ENCODE measurements around the gene SPATA13.

Gene SPATA13

DNA sequence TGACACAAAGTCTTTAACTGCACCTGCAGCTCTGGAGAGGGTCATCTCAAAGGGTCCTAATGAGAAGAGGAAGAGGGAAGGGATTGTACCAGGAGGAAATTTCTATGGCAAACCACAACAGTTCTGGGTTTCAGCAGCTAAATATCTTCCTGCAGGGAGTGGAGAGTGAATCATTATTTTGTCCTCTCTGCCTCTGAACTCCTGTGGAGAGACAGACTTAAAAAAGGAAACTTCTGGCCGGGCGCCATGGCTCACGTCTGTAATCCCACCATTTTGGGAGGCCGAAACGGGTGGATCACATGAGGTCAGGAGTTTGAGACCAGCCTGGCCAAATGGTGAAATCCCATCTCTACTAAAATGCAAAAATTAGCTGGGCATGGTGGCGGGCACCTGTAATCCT lies 132.0 kb downstream of the SPATA13 start:
- no peak overlapping the region for H3K27ac ChIP-seq (ENCODE audit: low read depth, low read length)
- no peaks in the 10 kb centered on the region for H3K27me3 ChIP-seq (ENCODE audit: control insufficient read depth in 5 of 5, insufficient read depth in 4 of 5, low read length in 5 of 5)
- H3K4me3 ChIP-seq (ENCODE audit: low read depth in 1 of 5, low read length in 5 of 5) = no peak overlapping the region
- H3K9me3 ChIP-seq (ENCODE audit: control insufficient read depth in 5 of 5, low read length in 5 of 5) = no peaks in the 10 kb centered on the region
- no peak overlapping the region for H3K9ac ChIP-seq (ENCODE audit: low read length in 5 of 5)
- H3K4me1 ChIP-seq (ENCODE audit: control insufficient read depth in 5 of 5, insufficient read depth in 5 of 5, low read length in 5 of 5) = no peaks in the 10 kb centered on the region
- peaks cover 0 to 78% (median 37%) of the 10 kb centered on the region in 5 donors for H3K36me3 ChIP-seq (ENCODE audit: control insufficient read depth in 5 of 5, insufficient read depth in 5 of 5, low read length in 5 of 5)

DNA sequence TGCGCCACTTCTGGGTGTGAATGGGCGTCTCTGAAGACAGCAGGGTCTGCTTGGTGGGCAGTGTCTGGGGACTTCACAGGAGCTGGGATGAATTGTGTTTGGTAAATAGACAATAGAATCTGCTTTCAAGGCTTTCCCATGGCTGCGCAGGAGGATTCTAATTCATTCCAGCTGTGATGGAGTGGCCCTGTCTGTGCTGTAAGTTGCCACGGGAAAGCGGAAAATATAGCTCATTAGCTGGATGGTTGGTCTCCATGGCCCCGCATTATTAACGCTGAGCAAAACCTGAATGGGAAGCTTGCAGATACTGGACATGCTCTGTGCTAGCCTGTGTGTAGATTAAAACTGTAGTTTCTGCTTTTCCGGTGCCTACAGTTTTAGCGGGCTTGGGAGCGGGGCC lies 133.2 kb downstream of the SPATA13 start:
- Histone ChIP-seq H3K9me3 (ENCODE audit: control insufficient read depth in 5 of 5, low read length in 5 of 5) (no peaks in the 10 kb centered on the region), H3K36me3 (ENCODE audit: control insufficient read depth in 5 of 5, insufficient read depth in 5 of 5, low read length in 5 of 5) (peaks cover 0 to 81% (median 49%) of the 10 kb centered on the region in 5 donors), H3K4me3 (ENCODE audit: low read depth in 1 of 5, low read length in 5 of 5) (no peak overlapping the region), H3K27ac (ENCODE audit: low read depth, low read length) (no peak overlapping the region), H3K27me3 (ENCODE audit: control insufficient read depth in 5 of 5, insufficient read depth in 4 of 5, low read length in 5 of 5) (no peaks in the 10 kb centered on the region), H3K4me1 (ENCODE audit: control insufficient read depth in 5 of 5, insufficient read depth in 5 of 5, low read length in 5 of 5) (no peaks in the 10 kb centered on the region), H3K9ac (ENCODE audit: low read length in 5 of 5) (no peak overlapping the region)

DNA sequence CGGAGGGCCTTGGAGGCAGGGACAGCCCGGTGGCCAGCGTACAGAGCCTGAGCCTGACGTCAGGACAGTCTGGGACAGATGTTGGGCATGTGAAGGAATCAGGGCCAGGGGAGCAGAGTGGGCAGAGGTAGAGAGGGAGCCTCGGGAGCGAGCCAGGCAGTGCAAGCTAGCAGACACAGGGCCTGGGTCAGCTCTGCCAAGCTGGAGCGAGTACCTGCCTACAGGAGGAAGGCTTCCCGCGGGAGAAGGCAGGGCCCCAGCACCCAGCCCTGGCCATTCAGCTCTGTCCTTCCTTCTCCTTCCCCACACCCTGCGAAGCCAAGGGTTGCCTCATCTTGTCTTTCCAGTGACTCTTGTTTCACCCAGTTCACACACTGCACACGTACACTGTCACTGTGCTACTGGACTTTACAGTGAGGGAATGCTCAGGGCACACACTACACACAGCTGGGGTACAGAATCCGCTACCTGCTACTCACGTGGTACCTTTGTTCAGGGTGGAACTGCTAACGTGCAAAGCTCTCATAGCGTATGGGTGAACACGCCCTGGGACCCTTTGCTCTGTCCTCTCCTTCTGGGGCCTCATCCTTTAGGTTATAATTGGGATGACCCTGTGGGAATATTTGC lies 139.1 kb downstream of the SPATA13 start:
- no peak overlapping the region for H3K27ac ChIP-seq (ENCODE audit: low read depth, low read length)
- peaks cover 0 to 31% (median 4%) of the 10 kb centered on the region in 5 donors for H3K4me1 ChIP-seq (ENCODE audit: control insufficient read depth in 5 of 5, insufficient read depth in 5 of 5, low read length in 5 of 5)
- H3K36me3 ChIP-seq (ENCODE audit: control insufficient read depth in 5 of 5, insufficient read depth in 5 of 5, low read length in 5 of 5) = peaks cover 0 to 77% (median 50%) of the 10 kb centered on the region in 5 donors
- H3K27me3 ChIP-seq (ENCODE audit: control insufficient read depth in 5 of 5, insufficient read depth in 4 of 5, low read length in 5 of 5) = no peaks in the 10 kb centered on the region
- H3K9me3 ChIP-seq (ENCODE audit: control insufficient read depth in 5 of 5, low read length in 5 of 5) = no peaks in the 10 kb centered on the region
- peak overlapping the region in 1 of 5 donors; percentile 4 for H3K9ac ChIP-seq (ENCODE audit: low read length in 5 of 5)
- H3K4me3 ChIP-seq (ENCODE audit: low read depth in 1 of 5, low read length in 5 of 5) = no peak overlapping the region

DNA sequence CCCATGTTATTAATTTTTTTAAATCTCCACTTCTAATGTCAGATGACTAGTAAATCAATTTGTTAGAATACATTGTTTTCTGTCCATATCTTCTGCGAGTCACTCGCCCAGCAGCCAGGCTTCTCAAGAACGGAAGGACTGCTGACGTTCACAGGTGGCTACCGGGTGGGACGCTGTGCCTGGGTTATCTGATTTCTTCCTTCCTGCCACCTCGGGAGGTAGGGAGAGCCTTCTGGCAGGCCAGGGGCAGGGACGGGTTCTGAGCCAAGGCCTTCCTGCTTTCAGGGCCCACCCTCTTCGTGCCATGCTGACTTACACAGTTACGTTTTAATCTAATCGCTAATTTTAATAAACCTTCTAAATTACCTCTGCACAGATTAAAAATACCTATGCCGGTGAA lies 140.9 kb downstream of the SPATA13 start:
- H3K36me3 ChIP-seq (ENCODE audit: control insufficient read depth in 5 of 5, insufficient read depth in 5 of 5, low read length in 5 of 5) = peaks cover 0 to 62% (median 40%) of the 10 kb centered on the region in 5 donors
- H3K4me3 ChIP-seq (ENCODE audit: low read depth in 1 of 5, low read length in 5 of 5) = no peak overlapping the region
- no peak overlapping the region for H3K27ac ChIP-seq (ENCODE audit: low read depth, low read length)
- H3K27me3 ChIP-seq (ENCODE audit: control insufficient read depth in 5 of 5, insufficient read depth in 4 of 5, low read length in 5 of 5) = no peaks in the 10 kb centered on the region
- H3K4me1 ChIP-seq (ENCODE audit: control insufficient read depth in 5 of 5, insufficient read depth in 5 of 5, low read length in 5 of 5) = peaks cover 0 to 44% (median 4%) of the 10 kb centered on the region in 5 donors
- no peak overlapping the region for H3K9ac ChIP-seq (ENCODE audit: low read length in 5 of 5)
- H3K9me3 ChIP-seq (ENCODE audit: control insufficient read depth in 5 of 5, low read length in 5 of 5) = no peaks in the 10 kb centered on the region

DNA sequence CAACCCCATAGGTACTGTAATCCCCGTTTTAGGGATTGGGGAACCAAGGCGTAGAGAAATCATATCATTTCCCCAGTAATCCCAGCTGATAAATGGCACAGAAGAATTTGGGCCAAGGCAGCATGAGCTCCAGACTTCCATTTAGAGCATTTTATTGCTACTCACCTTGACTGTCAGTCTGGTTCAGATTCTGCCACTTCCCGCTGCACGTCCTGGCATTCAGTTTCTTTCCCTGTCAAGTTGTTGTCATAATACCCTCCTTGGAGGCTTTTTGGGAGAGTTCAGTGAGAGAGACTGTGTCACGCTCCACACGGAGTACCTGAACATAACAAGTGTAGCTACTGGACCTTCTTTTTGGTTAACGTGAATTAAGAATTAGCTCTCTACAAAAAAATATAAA lies 141.4 kb downstream of the SPATA13 start:
- Histone ChIP-seq H3K4me3 (ENCODE audit: low read depth in 1 of 5, low read length in 5 of 5) (no peak overlapping the region), H3K9me3 (ENCODE audit: control insufficient read depth in 5 of 5, low read length in 5 of 5) (no peaks in the 10 kb centered on the region), H3K4me1 (ENCODE audit: control insufficient read depth in 5 of 5, insufficient read depth in 5 of 5, low read length in 5 of 5) (peaks cover 0 to 46% (median 4%) of the 10 kb centered on the region in 5 donors), H3K9ac (ENCODE audit: low read length in 5 of 5) (no peak overlapping the region), H3K27ac (ENCODE audit: low read depth, low read length) (no peak overlapping the region), H3K36me3 (ENCODE audit: control insufficient read depth in 5 of 5, insufficient read depth in 5 of 5, low read length in 5 of 5) (peaks cover 0 to 57% (median 40%) of the 10 kb centered on the region in 5 donors), H3K27me3 (ENCODE audit: control insufficient read depth in 5 of 5, insufficient read depth in 4 of 5, low read length in 5 of 5) (no peaks in the 10 kb centered on the region)

DNA sequence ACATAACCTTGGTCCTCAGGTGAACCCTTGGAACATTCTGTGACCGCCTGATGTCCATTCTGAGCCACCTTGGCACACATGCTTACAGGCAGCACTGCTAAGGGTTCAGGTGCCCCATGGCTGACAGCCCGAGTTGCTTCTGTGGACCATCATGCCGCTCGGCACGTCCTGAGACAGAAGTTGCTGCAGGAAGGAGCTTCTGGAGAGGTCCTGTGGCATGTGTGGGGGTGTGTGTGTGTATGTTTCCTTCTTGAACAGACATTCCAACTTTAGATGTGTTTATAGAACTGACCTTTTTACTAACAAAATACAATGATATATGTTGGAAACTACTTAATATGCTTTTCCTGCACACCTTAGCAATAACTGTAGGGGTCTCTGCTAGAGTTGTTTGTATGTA lies 144.1 kb downstream of the SPATA13 start:
- Histone ChIP-seq H3K9ac (ENCODE audit: low read length in 5 of 5) (no peak overlapping the region), H3K36me3 (ENCODE audit: control insufficient read depth in 5 of 5, insufficient read depth in 5 of 5, low read length in 5 of 5) (peaks cover 0 to 30% (median 19%) of the 10 kb centered on the region in 5 donors), H3K27ac (ENCODE audit: low read depth, low read length) (no peak overlapping the region), H3K4me3 (ENCODE audit: low read depth in 1 of 5, low read length in 5 of 5) (no peak overlapping the region), H3K9me3 (ENCODE audit: control insufficient read depth in 5 of 5, low read length in 5 of 5) (no peaks in the 10 kb centered on the region), H3K27me3 (ENCODE audit: control insufficient read depth in 5 of 5, insufficient read depth in 4 of 5, low read length in 5 of 5) (no peaks in the 10 kb centered on the region), H3K4me1 (ENCODE audit: control insufficient read depth in 5 of 5, insufficient read depth in 5 of 5, low read length in 5 of 5) (peaks cover 0 to 72% (median 5%) of the 10 kb centered on the region in 5 donors)

DNA sequence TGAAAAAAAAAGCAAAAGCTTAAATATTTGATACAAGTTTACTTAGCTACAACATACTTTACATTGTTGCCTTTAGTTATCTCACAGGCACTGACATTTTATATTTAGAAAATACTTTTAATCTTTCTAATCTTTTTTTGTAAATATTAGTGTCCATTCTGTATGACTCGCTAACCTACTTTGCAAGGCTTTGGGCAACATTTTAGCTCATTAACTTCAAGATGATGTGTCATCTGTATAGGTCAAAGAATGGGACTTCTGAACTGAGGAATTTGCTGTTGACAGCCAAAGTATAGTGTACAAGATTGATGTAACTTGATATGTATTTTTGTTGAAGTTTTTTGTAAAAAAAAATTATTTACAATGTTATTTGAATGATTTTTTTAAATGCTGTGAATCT lies 146.1 kb downstream of the SPATA13 start:
- Histone ChIP-seq H3K27ac (ENCODE audit: low read depth, low read length) (no peak overlapping the region), H3K9me3 (ENCODE audit: control insufficient read depth in 5 of 5, low read length in 5 of 5) (no peaks in the 10 kb centered on the region), H3K9ac (ENCODE audit: low read length in 5 of 5) (no peak overlapping the region), H3K4me3 (ENCODE audit: low read depth in 1 of 5, low read length in 5 of 5) (no peak overlapping the region), H3K36me3 (ENCODE audit: control insufficient read depth in 5 of 5, insufficient read depth in 5 of 5, low read length in 5 of 5) (peaks cover 0 to 18% (median 9%) of the 10 kb centered on the region in 5 donors), H3K4me1 (ENCODE audit: control insufficient read depth in 5 of 5, insufficient read depth in 5 of 5, low read length in 5 of 5) (peaks cover 0 to 65% (median 5%) of the 10 kb centered on the region in 5 donors), H3K27me3 (ENCODE audit: control insufficient read depth in 5 of 5, insufficient read depth in 4 of 5, low read length in 5 of 5) (no peaks in the 10 kb centered on the region)

DNA sequence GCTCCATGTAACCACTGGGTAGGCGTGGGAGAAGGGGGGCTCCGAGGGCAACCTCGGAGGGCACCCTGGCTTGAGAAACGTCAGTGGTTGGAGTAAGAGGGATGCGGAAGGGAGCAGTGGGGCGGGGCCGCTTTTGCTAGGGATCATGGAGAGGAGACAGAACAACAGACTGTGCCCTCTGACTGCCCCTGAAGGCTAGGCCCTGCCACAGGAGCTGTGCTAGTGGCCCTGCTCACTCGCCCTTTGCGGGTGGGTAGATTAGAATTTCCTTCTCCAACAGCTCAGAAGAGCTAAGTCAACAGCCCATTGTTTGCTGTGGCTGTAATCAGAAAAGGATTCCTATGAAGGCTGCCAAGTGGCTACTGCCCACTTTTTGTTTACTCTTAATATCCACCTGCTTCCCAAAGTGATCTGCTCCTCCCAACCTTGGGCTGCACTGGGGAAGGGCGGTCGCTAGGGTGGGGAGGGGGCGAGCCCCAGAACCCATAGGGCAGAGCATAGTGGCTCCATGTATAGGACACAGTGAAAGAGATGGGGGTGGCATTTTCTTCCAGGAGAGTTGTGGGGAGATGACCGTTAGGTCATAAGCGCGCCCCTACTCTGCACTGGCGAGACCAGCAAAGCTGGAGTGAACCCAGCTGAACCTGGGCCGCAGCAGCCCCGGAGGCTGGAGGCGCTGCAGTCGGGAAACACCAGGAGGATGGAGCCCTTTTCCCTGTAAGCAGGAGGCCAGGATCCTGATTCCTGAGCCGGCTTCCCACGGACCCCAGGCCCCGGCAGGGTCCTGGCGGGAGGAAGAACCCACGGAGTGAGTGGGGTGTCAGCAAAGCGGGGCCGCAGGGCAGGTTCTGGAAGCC lies 146.9 kb downstream of the SPATA13 start:
- Histone ChIP-seq H3K4me3 (ENCODE audit: low read depth in 1 of 5, low read length in 5 of 5) (no peak overlapping the region), H3K9ac (ENCODE audit: low read length in 5 of 5) (no peak overlapping the region), H3K9me3 (ENCODE audit: control insufficient read depth in 5 of 5, low read length in 5 of 5) (no peaks in the 10 kb centered on the region), H3K4me1 (ENCODE audit: control insufficient read depth in 5 of 5, insufficient read depth in 5 of 5, low read length in 5 of 5) (peaks cover 0 to 59% (median 5%) of the 10 kb centered on the region in 5 donors), H3K27me3 (ENCODE audit: control insufficient read depth in 5 of 5, insufficient read depth in 4 of 5, low read length in 5 of 5) (no peaks in the 10 kb centered on the region), H3K27ac (ENCODE audit: low read depth, low read length) (no peak overlapping the region), H3K36me3 (ENCODE audit: control insufficient read depth in 5 of 5, insufficient read depth in 5 of 5, low read length in 5 of 5) (peaks cover 0 to 16% (median 9%) of the 10 kb centered on the region in 5 donors)

DNA sequence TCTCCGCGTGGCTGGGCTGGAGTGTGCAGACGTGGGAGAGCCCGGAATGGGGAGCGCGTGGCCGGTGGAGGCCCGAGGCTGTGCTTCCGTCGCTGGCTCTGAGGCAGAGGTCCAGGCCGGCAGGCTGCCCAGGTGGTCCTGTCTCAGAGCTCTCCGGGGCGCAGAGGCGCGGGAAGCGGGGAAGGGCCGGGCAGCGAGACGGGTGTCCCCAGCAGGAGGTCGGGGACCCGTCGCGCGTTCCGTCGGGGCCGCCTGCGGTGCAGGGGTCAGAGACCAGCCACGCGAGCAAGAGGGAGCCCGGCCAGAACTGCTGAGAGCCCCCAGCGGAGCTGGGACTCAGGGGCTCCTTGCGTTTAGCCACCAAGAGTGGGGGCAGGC lies 147.5 kb downstream of the SPATA13 start:
- Histone ChIP-seq H3K9me3 (ENCODE audit: control insufficient read depth in 5 of 5, low read length in 5 of 5) (no peaks in the 10 kb centered on the region), H3K4me1 (ENCODE audit: control insufficient read depth in 5 of 5, insufficient read depth in 5 of 5, low read length in 5 of 5) (peaks cover 0 to 56% (median 5%) of the 10 kb centered on the region in 5 donors), H3K9ac (ENCODE audit: low read length in 5 of 5) (no peak overlapping the region), H3K36me3 (ENCODE audit: control insufficient read depth in 5 of 5, insufficient read depth in 5 of 5, low read length in 5 of 5) (peaks cover 0 to 10% (median 6%) of the 10 kb centered on the region in 5 donors), H3K27ac (ENCODE audit: low read depth, low read length) (no peak overlapping the region), H3K27me3 (ENCODE audit: control insufficient read depth in 5 of 5, insufficient read depth in 4 of 5, low read length in 5 of 5) (no peaks in the 10 kb centered on the region), H3K4me3 (ENCODE audit: low read depth in 1 of 5, low read length in 5 of 5) (no peak overlapping the region)

DNA sequence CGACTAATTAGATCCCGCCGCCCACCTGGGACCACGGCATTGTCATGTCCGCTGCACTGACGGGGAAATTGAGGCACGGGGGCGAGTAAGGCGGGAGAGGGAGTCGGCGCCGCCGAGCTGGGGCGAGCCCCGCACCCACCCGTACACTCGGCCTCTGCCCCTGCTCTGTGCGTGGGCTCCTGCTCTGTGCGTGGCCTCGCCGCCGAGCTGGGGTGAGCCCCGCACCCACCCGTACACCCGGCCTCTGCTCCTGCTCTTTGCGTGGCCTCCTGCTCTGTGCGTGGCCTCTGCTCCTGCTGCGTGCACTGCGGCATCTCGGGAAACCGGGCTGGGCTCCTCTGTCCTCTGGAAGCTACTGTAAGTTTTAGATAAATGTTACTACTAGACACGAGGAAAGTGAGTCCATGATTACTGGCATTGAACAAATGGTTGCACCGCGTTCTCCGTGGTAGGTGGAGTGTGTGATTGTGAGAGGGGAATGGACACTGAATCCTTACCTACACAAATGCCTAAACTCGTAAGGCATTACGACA lies 148.0 kb downstream of the SPATA13 start:
- Histone ChIP-seq H3K4me3 (ENCODE audit: low read depth in 1 of 5, low read length in 5 of 5) (no peak overlapping the region), H3K27me3 (ENCODE audit: control insufficient read depth in 5 of 5, insufficient read depth in 4 of 5, low read length in 5 of 5) (no peaks in the 10 kb centered on the region), H3K36me3 (ENCODE audit: control insufficient read depth in 5 of 5, insufficient read depth in 5 of 5, low read length in 5 of 5) (peaks cover 0 to 5% (median 3%) of the 10 kb centered on the region in 5 donors), H3K9ac (ENCODE audit: low read length in 5 of 5) (no peak overlapping the region), H3K27ac (ENCODE audit: low read depth, low read length) (no peak overlapping the region), H3K9me3 (ENCODE audit: control insufficient read depth in 5 of 5, low read length in 5 of 5) (no peaks in the 10 kb centered on the region), H3K4me1 (ENCODE audit: control insufficient read depth in 5 of 5, insufficient read depth in 5 of 5, low read length in 5 of 5) (peaks cover 0 to 51% (median 5%) of the 10 kb centered on the region in 5 donors)

All from subcutaneous abdominal adipose tissue (tissue), 5 donors.